Karpas-422 (cell line): ENCODE results near the gene MTMR12. TPM values are rescaled to one million over a fixed set of nuclear protein-coding genes. Genes with fewer than 3 reads are reported as not detected.

Source experiments
- DNase-seq: peaks from one replicate; pipeline ENCODE4 v3.0.0-alpha.2; 2015
- H2AFZ ChIP-seq: fragments of 200-600 bp; sonication (generic); 2 replicates; pipeline ENCODE4 v1.6.1; 2014; ENCODE audit warnings: antibody characterized with exemption, low read length, mixed read lengths
- H3K27ac ChIP-seq: fragments of 200-600 bp; sonication (generic); 2 replicates; pipeline ENCODE4 v1.5.1; 2014; ENCODE audit warnings: mild to moderate bottlenecking, low read length, moderate library complexity
- H3K27me3 ChIP-seq: fragments of 200-600 bp; sonication (generic); 2 replicates; pipeline ENCODE4 v1.6.1; 2014; ENCODE audit warnings: low read length, mixed read lengths
- H3K36me3 ChIP-seq: fragments of 200-600 bp; sonication (generic); 2 replicates; pipeline ENCODE4 v1.6.1; 2014; ENCODE audit warnings: low read length, mixed read lengths; ENCODE audit not compliant: insufficient read depth
- H3K4me1 ChIP-seq: fragments of 200-600 bp; sonication (generic); 2 replicates; pipeline ENCODE4 v1.6.1; 2014; ENCODE audit warnings: mild to moderate bottlenecking, low read length, mixed read lengths
- H3K4me2 ChIP-seq: fragments of 200-600 bp; sonication (generic); 2 replicates; pipeline ENCODE4 v1.6.1; 2014; ENCODE audit warnings: low read length, low read depth, mild to moderate bottlenecking; ENCODE audit not compliant: poor library complexity, severe bottlenecking
- H3K4me3 ChIP-seq: fragments of 200-600 bp; sonication (generic); 2 replicates; pipeline ENCODE4 v1.5.1; 2014; ENCODE audit warnings: mild to moderate bottlenecking, antibody characterized with exemption, low read length, mixed read lengths
- H3K79me2 ChIP-seq: fragments of 200-600 bp; sonication (generic); 2 replicates; pipeline ENCODE4 v1.6.1; 2014; ENCODE audit warnings: mild to moderate bottlenecking, low read length, mixed read lengths
- H3K9ac ChIP-seq: fragments of 200-600 bp; sonication (generic); 2 replicates; pipeline ENCODE4 v1.6.0; 2014; ENCODE audit warnings: low read length
- H3K9me2 ChIP-seq: fragments of 200-600 bp; sonication (generic), shearing (Covaris generic); replicated peaks from 2 replicates; pipeline ENCODE4 v1.6.0; 2014; ENCODE audit warnings: mild to moderate bottlenecking, low read length, moderate library complexity; ENCODE audit not compliant: insufficient read depth
- H3K9me3 ChIP-seq: fragments of 300-700, 200-600 bp; sonication (generic); 2 replicates; pipeline ENCODE4 v1.6.1; 2014; ENCODE audit warnings: low read length, mixed read lengths
- H4K20me1 ChIP-seq: fragments of 200-600 bp; sonication (generic); 2 replicates; pipeline ENCODE4 v1.6.1; 2014; ENCODE audit warnings: mild to moderate bottlenecking, antibody characterized with exemption, low read length, low read depth; ENCODE audit not compliant: insufficient read depth
- total RNA-seq: library from RNA; depleted of rRNA; stranded (reverse); fragments of >200 nt; shearing (Covaris generic); gene quantifications from 2 replicates; pipeline ENCODE4 v1.2.3, GENCODE V29; 2014; ENCODE audit warnings: low replicate concordance; rRNA removed

The MTMR12 gene
- 63.4 and 126 TPM in 2 replicates for total RNA-seq

- Histone ChIP-seq H3K9ac (peak within 1 kb of the TSS; percentile 99), H3K4me2 (peak within 1 kb of the TSS; percentile 99), H4K20me1 (peaks cover 5% of the 10 kb centered on the region; the same call in 1 of the 2 replicates), H3K36me3 (peaks cover 12% of the 10 kb centered on the region; the same call in 1 of the 2 replicates), H3K4me1 (peaks cover 45% of the 10 kb centered on the region), H3K4me3 (peak within 1 kb of the TSS; percentile 77), H2AFZ (peak within 1 kb of the TSS; percentile 17; the same call in 1 of the 2 replicates), H3K79me2 (peaks cover 42% of the 10 kb centered on the region), H3K9me3 (no peaks in the 10 kb centered on the region), H3K27me3 (no peaks in the 10 kb centered on the region), H3K27ac (peak within 1 kb of the TSS; percentile 100), H3K9me2 (no peaks in the 10 kb centered on the region)
- DNase-seq, result peak; percentile 100
These were observed at the start of gene MTMR12 for GRCh38 chr5:32312595-32313332. Gene MTMR12, minus strand, starts transcription at chr5:32312939. Its CDS starts 101 bp downstream, at chr5:32312838.

- no peak overlapping the region for H2AFZ ChIP-seq
- H3K4me2 ChIP-seq, result no peak overlapping the region
- peaks cover 39% of the 10 kb centered on the region for H3K36me3 ChIP-seq
- no peaks in the 10 kb centered on the region for H3K9me3 ChIP-seq
- H4K20me1 ChIP-seq, result no peaks in the 10 kb centered on the region
- DNase-seq, result no peak
- H3K9me2 ChIP-seq, result no peaks in the 10 kb centered on the region
- no peaks in the 10 kb centered on the region for H3K27me3 ChIP-seq
- no peak overlapping the region for H3K9ac ChIP-seq
- H3K4me1 ChIP-seq, result no peaks in the 10 kb centered on the region
- no peak overlapping the region for H3K27ac ChIP-seq
- H3K4me3 ChIP-seq, result no peak overlapping the region
- H3K79me2 ChIP-seq, result 0 out of 2 replicates have a peak, but pooled peaks cover 2% of the 10 kb centered on the region
These were observed 49.8 kb upstream of the MTMR12 start for GRCh38 chr5:32362527-32362926.

- H3K27me3 ChIP-seq, result no peaks in the 10 kb centered on the region
- no peak overlapping the region for H3K4me2 ChIP-seq
- H2AFZ ChIP-seq, result no peak overlapping the region
- H3K9me2 ChIP-seq, result no peaks in the 10 kb centered on the region
- H3K79me2 ChIP-seq, result 0 out of 2 replicates have a peak, but pooled peaks cover 2% of the 10 kb centered on the region
- DNase-seq, result no peak
- H3K4me3 ChIP-seq, result no peak overlapping the region
- H3K27ac ChIP-seq, result no peak overlapping the region
- no peaks in the 10 kb centered on the region for H4K20me1 ChIP-seq
- H3K36me3 ChIP-seq, result peaks cover 43% of the 10 kb centered on the region
- no peaks in the 10 kb centered on the region for H3K4me1 ChIP-seq
- H3K9me3 ChIP-seq, result no peaks in the 10 kb centered on the region
- H3K9ac ChIP-seq, result no peak overlapping the region
These were observed 48.2 kb upstream of the MTMR12 start for GRCh38 chr5:32360906-32361305.

GRCh38 chr5:32358611-32359010 is 45.9 kb upstream of the MTMR12 start:
- Histone ChIP-seq H3K79me2 (no peaks in the 10 kb centered on the region), H3K4me1 (no peaks in the 10 kb centered on the region), H3K9me2 (no peaks in the 10 kb centered on the region), H3K9ac (no peak overlapping the region), H3K27ac (no peak overlapping the region), H3K9me3 (no peaks in the 10 kb centered on the region), H4K20me1 (no peaks in the 10 kb centered on the region), H3K4me3 (no peak overlapping the region), H3K36me3 (peaks cover 42% of the 10 kb centered on the region), H2AFZ (no peak overlapping the region), H3K27me3 (no peaks in the 10 kb centered on the region), H3K4me2 (no peak overlapping the region)
- no peak for DNase-seq

- Histone ChIP-seq H3K27me3 (no peaks in the 10 kb centered on the region), H4K20me1 (no peaks in the 10 kb centered on the region), H3K9me3 (no peaks in the 10 kb centered on the region), H3K4me1 (no peaks in the 10 kb centered on the region), H3K79me2 (no peaks in the 10 kb centered on the region), H3K4me2 (no peak overlapping the region), H3K27ac (no peak overlapping the region), H3K9ac (no peak overlapping the region), H2AFZ (no peak overlapping the region), H3K36me3 (peaks cover 33% of the 10 kb centered on the region), H3K9me2 (no peaks in the 10 kb centered on the region), H3K4me3 (no peak overlapping the region)
- no peak for DNase-seq
These were observed 44.9 kb upstream of the MTMR12 start for GRCh38 chr5:32357658-32358057.

- no peak overlapping the region for H3K9ac ChIP-seq
- H3K9me3 ChIP-seq, result no peaks in the 10 kb centered on the region
- no peak overlapping the region for H3K4me3 ChIP-seq
- H3K4me2 ChIP-seq, result no peak overlapping the region
- DNase-seq, result no peak
- H3K4me1 ChIP-seq, result no peaks in the 10 kb centered on the region
- H2AFZ ChIP-seq, result no peak overlapping the region
- no peaks in the 10 kb centered on the region for H3K79me2 ChIP-seq
- H3K27ac ChIP-seq, result no peak overlapping the region
- no peaks in the 10 kb centered on the region for H3K27me3 ChIP-seq
- no peaks in the 10 kb centered on the region for H3K9me2 ChIP-seq
- peaks cover 22% of the 10 kb centered on the region; the same call in 1 of the 2 replicates for H3K36me3 ChIP-seq
- H4K20me1 ChIP-seq, result no peaks in the 10 kb centered on the region
These were observed 42.9 kb upstream of the MTMR12 start for GRCh38 chr5:32355686-32356085.

- Histone ChIP-seq H3K9me3 (no peaks in the 10 kb centered on the region; the same call in 1 of the 2 replicates), H3K4me2 (no peak overlapping the region)
These were observed 40.7 kb upstream of the MTMR12 start for GRCh38 chr5:32353420-32353819.

GRCh38 chr5:32352685-32353084 is 39.9 kb upstream of the MTMR12 start:
- no peak overlapping the region for H3K27ac ChIP-seq
- no peak overlapping the region for H3K4me3 ChIP-seq
- H3K4me1 ChIP-seq, result no peaks in the 10 kb centered on the region
- no peaks in the 10 kb centered on the region for H3K9me2 ChIP-seq
- no peaks in the 10 kb centered on the region for H3K27me3 ChIP-seq
- H3K36me3 ChIP-seq, result peaks cover 13% of the 10 kb centered on the region; the same call in 1 of the 2 replicates
- no peaks in the 10 kb centered on the region; the same call in 1 of the 2 replicates for H3K9me3 ChIP-seq
- no peaks in the 10 kb centered on the region for H4K20me1 ChIP-seq
- no peak overlapping the region for H3K4me2 ChIP-seq
- DNase-seq, result no peak
- H2AFZ ChIP-seq, result no peak overlapping the region
- H3K9ac ChIP-seq, result no peak overlapping the region
- H3K79me2 ChIP-seq, result no peaks in the 10 kb centered on the region

More at GRCh38 chr5:32353420-32353819, 40.7 kb upstream of the MTMR12 start:
- DNase-seq, result no peak
- Histone ChIP-seq H3K27ac (no peak overlapping the region), H3K36me3 (peaks cover 13% of the 10 kb centered on the region; the same call in 1 of the 2 replicates), H3K9me2 (no peaks in the 10 kb centered on the region), H3K4me3 (no peak overlapping the region), H3K9ac (no peak overlapping the region), H2AFZ (no peak overlapping the region), H3K27me3 (no peaks in the 10 kb centered on the region), H3K4me1 (no peaks in the 10 kb centered on the region), H3K79me2 (no peaks in the 10 kb centered on the region), H4K20me1 (no peaks in the 10 kb centered on the region)
